Stimulated activated CD4-positive, alpha-beta T cell treated with anti-CD3 and anti-CD28 coated beads, Interleukin-12 subunit alpha, Interleukin-12 subunit beta, amount 100 ng/mL, for 24 hours (primary cell): ENCODE data around the gene GLYATL1B.
"Not testable (repeated sequence)": the region's sequence is repeated elsewhere in the genome, so short reads cannot be mapped to it uniquely, and the experiment has no call there.

Source experiments
- DNase-seq, 2 experiments: peaks; one replicate each; pipeline ENCODE4 v3.0.0-alpha.2; 2020; ENCODE audit warnings: low read depth in 2 of 2

GLYATL1B gene

DNA sequence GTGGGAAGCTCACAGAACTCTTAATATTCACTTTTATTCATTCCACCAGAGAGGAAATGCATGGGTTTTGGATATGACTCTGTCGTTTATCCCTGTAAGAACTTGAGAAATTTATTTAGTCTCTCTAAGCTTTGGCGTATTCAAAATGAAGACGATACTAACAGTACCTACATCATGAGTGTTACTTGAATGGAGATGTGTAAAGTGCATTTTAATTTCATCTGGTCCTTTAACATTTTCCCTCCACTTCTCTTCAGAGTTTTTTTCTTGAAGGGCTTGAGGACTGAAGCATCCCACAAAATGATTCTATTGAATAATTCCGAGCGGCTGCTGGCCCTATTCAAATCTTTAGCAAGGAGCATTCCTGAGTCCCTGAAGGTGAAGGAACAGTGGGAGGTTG lies at the start of gene GLYATL1B:
GLYATL1B (plus strand) TSS at position 301 of the 400 bp plus-strand sequence; CDS start at position 301, 0 bp downstream.
- not testable (repeated sequence) for DNase-seq

- DNase-seq: not testable (repeated sequence)
Observed at GRCh38 chr11:59036542-59036941, 49.6 kb upstream of the GLYATL1B start.

- DNase-seq: not testable (repeated sequence)
Observed at GRCh38 chr11:59037434-59037833, 48.7 kb upstream of the GLYATL1B start.

GRCh38 chr11:59040607-59041006 lies 45.5 kb upstream of the GLYATL1B start:
- DNase-seq: no peak

DNA sequence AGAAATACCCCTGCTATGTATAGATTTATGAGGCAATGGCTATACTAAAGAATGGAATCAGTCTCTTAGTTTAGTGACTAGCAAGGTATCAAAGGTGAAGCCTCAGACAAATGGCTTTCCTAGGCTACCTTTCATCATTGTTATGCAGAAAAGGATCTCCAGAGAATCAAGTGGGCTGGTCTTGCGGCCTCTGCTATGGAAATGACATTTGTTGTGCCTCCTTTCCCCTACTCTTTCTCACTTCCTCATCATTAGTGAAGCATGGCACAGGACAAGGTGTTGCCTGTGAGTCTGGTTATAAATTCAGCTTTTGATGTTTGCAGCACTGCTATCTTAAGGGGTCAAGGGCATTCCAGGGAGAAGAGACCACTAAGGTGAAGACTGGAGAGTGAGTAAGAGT lies 34.7 kb upstream of the GLYATL1B start:
- not testable (repeated sequence) for DNase-seq

GRCh38 chr11:59052355-59052754 lies 33.8 kb upstream of the GLYATL1B start:
- not testable (repeated sequence) for DNase-seq

- DNase-seq: peak; percentile 56 to 75
Observed at GRCh38 chr11:59053387-59053786, 32.7 kb upstream of the GLYATL1B start.

- peak; percentile 73 to 88 for DNase-seq
Observed at GRCh38 chr11:59058120-59059033, 27.7 kb upstream of the GLYATL1B start.

- not testable (repeated sequence) for DNase-seq
Observed at GRCh38 chr11:59060096-59060495, 26.0 kb upstream of the GLYATL1B start.

GRCh38 chr11:59062602-59063529 lies 23.2 kb upstream of the GLYATL1B start:
- DNase-seq: no peak

GRCh38 chr11:59063996-59064727 lies 21.9 kb upstream of the GLYATL1B start:
- DNase-seq: not testable (repeated sequence)

- DNase-seq: no peak
Observed at GRCh38 chr11:59069087-59069486, 17.0 kb upstream of the GLYATL1B start.

DNA sequence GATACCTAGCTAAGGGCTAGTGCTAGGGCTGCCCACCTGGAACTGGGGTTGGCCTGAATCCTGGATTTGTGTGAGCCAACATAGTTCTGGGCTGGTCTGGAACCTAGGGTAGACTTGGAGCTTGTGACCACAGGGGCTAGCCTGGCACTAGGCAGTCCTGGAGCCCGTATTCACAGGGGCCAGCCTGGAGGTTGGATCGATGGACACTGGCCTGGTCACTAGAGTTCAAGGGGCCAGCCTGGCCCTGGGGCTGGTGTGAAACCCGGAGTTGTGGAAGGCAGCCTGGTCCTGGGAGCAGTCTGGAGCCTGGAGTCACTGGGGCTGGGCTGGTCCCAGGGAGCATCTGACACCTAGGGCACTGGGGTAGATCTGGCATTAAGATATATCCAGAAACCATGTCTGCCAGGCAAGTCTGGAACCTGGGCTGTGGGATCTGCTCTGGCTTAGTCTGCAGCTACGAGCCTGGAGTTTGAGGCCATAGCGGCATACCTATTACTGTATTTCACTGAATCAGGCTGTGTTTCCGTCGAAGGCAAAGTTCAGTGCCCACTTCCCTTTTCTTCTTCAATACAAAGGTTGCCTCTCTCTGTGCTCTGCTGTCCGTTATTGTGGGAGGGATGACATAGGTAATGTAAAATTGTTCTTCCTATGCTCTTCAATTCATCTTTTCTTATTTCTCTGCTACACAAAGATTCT lies 9.1 kb upstream of the GLYATL1B start:
- no peak for DNase-seq

DNA sequence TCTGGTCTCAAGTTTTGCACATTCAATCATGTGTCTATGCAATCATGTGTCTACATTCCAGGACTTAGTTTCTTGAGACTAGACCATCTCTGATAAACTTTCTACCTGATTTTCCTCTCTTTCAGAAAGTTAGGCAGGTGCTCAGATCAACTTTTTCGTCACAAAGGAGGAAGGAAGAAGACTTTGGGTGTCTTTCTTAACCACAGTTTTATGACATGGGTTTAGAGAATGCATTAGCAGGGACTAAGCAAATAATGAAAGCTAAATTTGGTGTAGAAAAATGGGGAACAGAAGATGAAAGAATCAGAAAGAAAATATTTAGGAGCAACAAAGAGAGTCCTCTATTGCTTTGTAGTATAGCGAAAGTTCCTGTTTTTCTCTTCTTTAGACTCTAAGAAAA lies 7.7 kb upstream of the GLYATL1B start:
- no peak for DNase-seq

- no peak for DNase-seq
Observed at GRCh38 chr11:59079086-59079485, 7.0 kb upstream of the GLYATL1B start.

DNA sequence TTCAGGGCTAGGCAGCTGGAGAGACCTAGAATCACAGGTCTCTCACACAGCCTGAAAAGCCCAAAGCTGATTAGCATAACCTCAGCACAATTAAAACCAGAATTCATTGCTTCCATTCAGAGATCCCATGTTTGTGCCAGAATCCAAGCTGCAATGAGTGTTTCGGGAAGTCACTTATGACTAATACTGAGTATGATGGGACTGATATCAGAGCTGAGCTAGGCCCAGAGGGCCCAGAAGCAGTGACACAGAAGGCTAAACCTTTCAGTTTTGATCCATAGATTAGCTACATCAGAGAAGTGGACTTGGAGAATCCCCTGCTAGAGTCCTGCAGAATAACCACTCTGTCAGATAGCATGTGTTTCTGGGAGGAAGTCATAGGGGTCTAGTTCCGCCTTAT lies 5.7 kb upstream of the GLYATL1B start:
- not testable (repeated sequence) for DNase-seq

DNA sequence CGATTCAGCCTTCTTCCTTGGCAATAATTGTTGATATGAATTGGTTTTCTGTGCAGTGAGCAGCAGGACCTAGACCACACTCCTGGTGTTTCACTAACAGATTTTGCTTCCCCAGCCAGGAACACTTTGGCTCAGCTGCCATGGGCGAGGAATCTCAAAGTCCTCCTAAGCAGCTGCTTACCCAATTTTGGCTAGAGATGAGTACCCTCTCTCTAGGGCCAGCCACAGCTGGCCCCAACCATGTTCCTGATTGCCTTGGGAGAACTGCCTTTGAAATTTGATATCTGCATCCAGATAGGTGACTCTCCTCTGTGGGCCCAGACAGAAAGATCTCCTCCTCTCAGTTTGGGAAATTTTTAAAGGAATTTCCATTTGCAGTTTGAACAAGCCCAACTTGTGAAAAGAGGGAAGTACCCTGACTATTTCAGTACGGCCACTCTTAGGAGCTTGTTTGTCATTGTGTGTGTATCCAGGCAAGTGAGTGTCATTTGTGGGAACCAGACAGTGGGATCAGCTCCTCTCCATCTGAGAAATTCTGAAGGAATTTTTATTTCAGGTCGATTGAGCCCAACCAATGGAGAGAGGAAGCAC lies 4.6 kb upstream of the GLYATL1B start:
- not testable (repeated sequence) for DNase-seq

DNA sequence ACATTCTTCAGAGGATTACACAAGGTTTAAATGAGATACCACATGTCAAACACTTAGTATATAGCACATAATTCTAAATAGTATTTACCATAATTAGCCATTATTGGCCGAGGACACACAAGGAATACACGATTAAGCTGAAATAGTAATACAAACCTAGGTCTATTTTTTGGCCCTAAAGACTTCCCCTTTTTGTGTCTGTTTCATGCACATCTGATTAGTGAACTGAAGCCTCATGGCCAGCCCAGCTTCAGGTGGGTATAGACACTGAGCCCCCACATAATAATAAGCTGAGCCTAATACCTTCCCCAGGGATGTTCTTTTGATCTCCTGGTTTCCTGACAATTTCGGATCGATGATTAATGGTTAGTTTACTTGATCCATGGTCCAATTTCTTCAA lies 2.1 kb downstream of the GLYATL1B start:
- DNase-seq: no peak

- DNase-seq: not testable (repeated sequence)
Observed at GRCh38 chr11:59093576-59093975, 7.5 kb downstream of the GLYATL1B start.

DNA sequence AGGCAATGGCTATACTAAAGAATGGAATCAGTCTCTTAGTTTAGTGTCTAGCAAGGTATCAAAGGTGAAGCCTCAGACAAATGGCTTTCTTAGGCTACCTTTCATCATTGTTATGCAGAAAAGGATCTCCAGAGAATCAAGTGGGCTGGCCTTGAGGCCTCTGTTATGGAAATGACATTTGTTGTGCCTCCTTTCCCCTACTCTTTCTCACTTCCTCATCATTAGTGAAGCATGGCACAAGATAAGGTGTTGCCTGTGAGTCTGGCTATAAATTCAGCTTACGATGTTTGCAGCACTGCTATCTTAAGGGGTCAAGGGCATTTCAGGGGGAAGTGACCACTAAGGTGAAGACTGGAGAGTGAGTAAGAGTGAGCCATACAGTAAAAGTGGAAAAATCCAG lies 9.1 kb downstream of the GLYATL1B start:
- not testable (repeated sequence) for DNase-seq
